OCI-LY7 (cell line): ENCODE results near the gene SNX10. TPM values are rescaled to one million over a fixed set of nuclear protein-coding genes. Genes with fewer than 3 reads are reported as not detected.

ENCODE experiments used
- BruUV-seq: library from RNA; stranded (reverse); fragments of 400-500 nt; replicated peaks from 2 replicates; lab custom pipeline; 2021; lab: Mats Ljungman, UMichigan
- CTCF ChIA-PET: fragments of 300-600 bp; sonication (Branson Sonifier 250); formaldehyde crosslinking; loops from one replicate; lab custom pipeline; 2022; ENCODE audit warnings: antibody characterized with exemption; ENCODE audit not compliant: unreplicated experiment; lab: Charles Lee
- POLR2A ChIA-PET: fragments of 300-600 bp; sonication (Branson Sonifier 250); formaldehyde crosslinking; loops from one replicate; lab custom pipeline; 2022; ENCODE audit warnings: antibody characterized with exemption; lab: Charles Lee
- DNase-seq: peaks from one replicate; pipeline ENCODE4 v3.0.0-alpha.2; 2015; ENCODE audit warnings: low spot score
- H2AFZ ChIP-seq: fragments of 200-600 bp; sonication (generic), shearing (Covaris generic); 2 replicates; pipeline ENCODE4 v1.6.1; 2014; ENCODE audit warnings: mild to moderate bottlenecking, antibody characterized with exemption, low read length, moderate library complexity
- H3K27ac ChIP-seq: fragments of 200-600 bp; sonication (generic); 2 replicates; pipeline ENCODE4 v1.5.1; 2014; ENCODE audit warnings: mixed run types, low read depth, mild to moderate bottlenecking, moderate library complexity, low read length, inconsistent platforms; ENCODE audit not compliant: poor library complexity, severe bottlenecking
- H3K36me3 ChIP-seq: fragments of 200-600 bp; sonication (generic); 2 replicates; pipeline ENCODE4 v1.6.1; 2014; ENCODE audit warnings: mild to moderate bottlenecking, antibody characterized with exemption, low read length, moderate library complexity, mixed read lengths; ENCODE audit not compliant: insufficient read depth
- H3K4me1 ChIP-seq: fragments of 200-600 bp; sonication (generic); 2 replicates; pipeline ENCODE4 v1.5.1; 2014; ENCODE audit warnings: mild to moderate bottlenecking, low read length; ENCODE audit not compliant: insufficient read depth, poor library complexity, severe bottlenecking
- H3K4me2 ChIP-seq: fragments of 200-600 bp; sonication (generic); 2 replicates; pipeline ENCODE4 v1.6.1; 2014; ENCODE audit warnings: mild to moderate bottlenecking, low read length
- H3K4me3 ChIP-seq: fragments of 200-600 bp; sonication (generic); 2 replicates; pipeline ENCODE4 v1.5.1; 2014; ENCODE audit warnings: mild to moderate bottlenecking, low read depth, low read length; ENCODE audit not compliant: poor library complexity, severe bottlenecking
- H3K79me2 ChIP-seq: fragments of 200-600 bp; sonication (generic); 2 replicates; pipeline ENCODE4 v1.6.1; 2016; ENCODE audit warnings: low read depth, mild to moderate bottlenecking, low read length, moderate library complexity, mixed read lengths; ENCODE audit not compliant: insufficient read depth
- H3K9me2 ChIP-seq: fragments of 200-600 bp; sonication (generic); 2 replicates; pipeline ENCODE4 v1.6.1; 2016; ENCODE audit warnings: mild to moderate bottlenecking, low read length, mixed read lengths; ENCODE audit not compliant: insufficient read depth
- H3K9me3 ChIP-seq: fragments of 200-600 bp; sonication (generic); 2 replicates; pipeline ENCODE4 v1.6.1; 2014; ENCODE audit warnings: mild to moderate bottlenecking, mixed run types, low read length, mixed read lengths
- H4K20me1 ChIP-seq: fragments of 200-600 bp; sonication (generic); 2 replicates; pipeline ENCODE4 v1.6.1; 2014; ENCODE audit warnings: mild to moderate bottlenecking, antibody characterized with exemption, low read length, moderate library complexity, mixed read lengths; ENCODE audit not compliant: insufficient read depth
- EZH2phosphoT487 ChIP-seq: fragments of 200-600 bp; sonication (generic); IDR thresholded peaks from 2 replicates; pipeline ENCODE4 v1.6.1; 2018; ENCODE audit warnings: low read depth, borderline replicate concordance, mild to moderate bottlenecking, mixed run types, antibody characterized with exemption, low read length, moderate library complexity, mixed read lengths
- intact Hi-C: fragments of 100-400 bp; cut with micrococcal nuclease; formaldehyde crosslinking; loops from one replicate; pipeline ENCODE4 v1.10.0; 2022; ENCODE audit not compliant: unreplicated experiment
- total RNA-seq, 2 experiments: library from RNA; depleted of rRNA in 1 of 2; stranded (reverse); fragments of >200 nt in 1 of 2; shearing (Covaris generic) in 1 of 2; gene quantifications; 2 replicates each; pipeline ENCODE4 v1.2.3, GENCODE V29; 2014 to 2022
- TF ChIP-seq, protein P1 (sequence below): fragments of 200-600 bp; sonication (generic); conservative IDR thresholded peaks from 2 replicates; pipeline ENCODE4 v1.5.1; 2014; ENCODE audit warnings: mild to moderate bottlenecking, antibody characterized with exemption, low read length, moderate library complexity, mixed read lengths

The SNX10 gene
- total RNA-seq, 2 experiments from 2014 or later: 14.3 to 32.9 TPM

DNA sequence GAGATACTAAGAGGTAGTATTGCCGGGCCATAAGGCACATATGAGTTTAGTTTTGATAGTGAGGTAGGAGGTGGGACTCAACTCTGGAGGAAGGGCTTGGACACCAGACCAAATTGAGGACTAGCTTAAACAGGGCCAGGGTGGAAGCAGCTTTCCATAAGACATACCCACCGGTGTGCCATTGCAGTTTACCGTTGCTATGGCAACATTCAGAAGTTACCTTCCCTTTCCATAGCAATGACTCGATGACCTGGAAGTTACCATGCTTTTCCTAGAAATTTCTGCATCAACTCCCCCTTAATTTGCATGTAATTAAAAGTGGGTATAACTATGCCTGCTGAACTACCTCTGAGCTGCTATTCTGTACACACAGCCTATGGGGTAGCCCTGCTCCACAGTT lies 10.9 kb upstream of the SNX10 start:
- no TSS peak for BruUV-seq
- intact Hi-C loops: no loop called here
- Histone ChIP-seq H3K4me1 (no peaks in the 10 kb centered on the region), H3K4me2 (no peak overlapping the region), H4K20me1 (no peaks in the 10 kb centered on the region), H3K79me2 (no peaks in the 10 kb centered on the region), H3K9me3 (no peaks in the 10 kb centered on the region), H2AFZ (no peak overlapping the region), H3K36me3 (no peaks in the 10 kb centered on the region), H3K27ac (no peak overlapping the region), H3K4me3 (no peak overlapping the region), H3K9me2 (no peaks in the 10 kb centered on the region)
- TF ChIP-seq, protein P1, sequence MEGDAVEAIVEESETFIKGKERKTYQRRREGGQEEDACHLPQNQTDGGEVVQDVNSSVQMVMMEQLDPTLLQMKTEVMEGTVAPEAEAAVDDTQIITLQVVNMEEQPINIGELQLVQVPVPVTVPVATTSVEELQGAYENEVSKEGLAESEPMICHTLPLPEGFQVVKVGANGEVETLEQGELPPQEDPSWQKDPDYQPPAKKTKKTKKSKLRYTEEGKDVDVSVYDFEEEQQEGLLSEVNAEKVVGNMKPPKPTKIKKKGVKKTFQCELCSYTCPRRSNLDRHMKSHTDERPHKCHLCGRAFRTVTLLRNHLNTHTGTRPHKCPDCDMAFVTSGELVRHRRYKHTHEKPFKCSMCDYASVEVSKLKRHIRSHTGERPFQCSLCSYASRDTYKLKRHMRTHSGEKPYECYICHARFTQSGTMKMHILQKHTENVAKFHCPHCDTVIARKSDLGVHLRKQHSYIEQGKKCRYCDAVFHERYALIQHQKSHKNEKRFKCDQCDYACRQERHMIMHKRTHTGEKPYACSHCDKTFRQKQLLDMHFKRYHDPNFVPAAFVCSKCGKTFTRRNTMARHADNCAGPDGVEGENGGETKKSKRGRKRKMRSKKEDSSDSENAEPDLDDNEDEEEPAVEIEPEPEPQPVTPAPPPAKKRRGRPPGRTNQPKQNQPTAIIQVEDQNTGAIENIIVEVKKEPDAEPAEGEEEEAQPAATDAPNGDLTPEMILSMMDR: no peak
- no peak for TF ChIP-seq EZH2phosphoT487
- no peak for DNase-seq
- ChIA-PET POLR2A (interaction anchor here (0.6 to 1.0 kb wide), 2 partner anchors 13 to 73 kb away, joined by 3 read pairs; no protein-coding TSS in a partner anchor), CTCF (no interaction called here)

DNA sequence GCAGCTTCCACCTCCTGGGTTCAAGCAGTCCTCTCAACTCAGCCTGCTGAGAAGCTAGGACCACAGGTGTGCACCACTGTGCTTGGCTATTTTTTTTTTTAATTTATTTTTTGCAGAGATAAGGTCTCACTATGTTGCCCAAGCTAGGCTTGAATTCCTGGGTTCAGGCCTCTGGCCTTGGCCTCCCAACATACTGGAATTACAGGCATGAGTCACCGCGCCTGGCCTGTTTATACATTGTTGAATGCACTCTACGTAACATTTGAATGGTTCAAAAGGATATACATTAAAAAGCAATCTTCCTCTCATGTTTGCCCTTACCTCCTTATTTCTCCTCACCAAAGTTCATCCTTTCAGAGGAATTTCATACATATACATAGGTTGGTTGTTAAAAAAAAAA lies 7.2 kb upstream of the SNX10 start:
- no peak overlapping the region for H3K4me2 ChIP-seq
- H2AFZ ChIP-seq: no peak overlapping the region
- ChIA-PET POLR2A (interaction anchor here (0.6 to 0.7 kb wide), 3 partner anchors 163 to 391 kb away, joined by 3 read pairs; no protein-coding TSS in a partner anchor), CTCF (no interaction called here)
- H3K36me3 ChIP-seq: no peaks in the 10 kb centered on the region
- intact Hi-C loops: no loop called here
- no peak for DNase-seq
- no peaks in the 10 kb centered on the region for H3K4me1 ChIP-seq
- BruUV-seq: no TSS peak
- H3K9me3 ChIP-seq: no peaks in the 10 kb centered on the region
- H4K20me1 ChIP-seq: no peaks in the 10 kb centered on the region
- no peaks in the 10 kb centered on the region for H3K9me2 ChIP-seq
- no peak for TF ChIP-seq EZH2phosphoT487
- TF ChIP-seq, protein P1: no peak
- H3K79me2 ChIP-seq: no peaks in the 10 kb centered on the region
- no peak overlapping the region for H3K27ac ChIP-seq
- no peak overlapping the region for H3K4me3 ChIP-seq

DNA sequence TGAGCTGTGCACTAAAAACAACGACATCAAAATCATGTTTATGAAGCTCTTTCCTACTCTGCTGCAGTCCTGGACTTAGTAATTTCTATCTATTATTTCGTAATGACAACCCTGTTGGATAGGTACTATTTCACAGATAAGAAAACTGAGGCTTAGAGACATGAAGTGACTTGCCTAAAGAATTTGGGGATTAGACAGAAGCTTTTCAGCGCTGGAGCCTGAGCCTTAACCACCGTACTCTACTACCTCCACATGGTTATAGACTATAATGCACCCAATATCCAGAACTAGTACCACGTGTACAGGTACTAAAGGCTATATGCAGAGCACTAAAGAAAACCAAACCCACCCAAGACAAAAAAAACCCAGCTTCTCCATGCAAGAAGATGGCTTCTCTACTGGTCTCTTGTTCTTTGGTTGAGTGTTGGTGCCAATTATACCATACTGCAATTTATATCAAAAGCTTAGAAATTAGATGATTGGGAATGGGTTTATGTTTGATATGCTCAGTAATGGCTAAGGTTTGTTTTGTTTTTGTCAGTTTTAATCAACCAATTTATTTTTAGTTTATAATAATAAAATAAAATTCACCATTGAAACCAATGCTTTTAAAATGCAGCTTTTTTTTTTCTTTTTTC lies 6.5 kb upstream of the SNX10 start:
- H2AFZ ChIP-seq: no peak overlapping the region
- no peak overlapping the region for H3K4me2 ChIP-seq
- intact Hi-C loops: no loop called here
- H3K9me3 ChIP-seq: no peaks in the 10 kb centered on the region
- no peak overlapping the region for H3K27ac ChIP-seq
- ChIA-PET CTCF (no interaction called here), POLR2A (interaction anchor here (0.6 to 1.2 kb wide), 4 partner anchors 9 to 392 kb away, joined by 3 read pairs; no protein-coding TSS in a partner anchor)
- no peaks in the 10 kb centered on the region for H4K20me1 ChIP-seq
- H3K79me2 ChIP-seq: no peaks in the 10 kb centered on the region
- no TSS peak for BruUV-seq
- H3K36me3 ChIP-seq: no peaks in the 10 kb centered on the region
- DNase-seq: peak; percentile 43
- H3K9me2 ChIP-seq: no peaks in the 10 kb centered on the region
- H3K4me1 ChIP-seq: no peaks in the 10 kb centered on the region
- TF ChIP-seq, protein P1: peak; percentile 59
- TF ChIP-seq EZH2phosphoT487: no peak
- no peak overlapping the region for H3K4me3 ChIP-seq
